GM12878 (cell line): ENCODE data around the gene ANKRD13B. TPM values are rescaled to one million over a fixed set of nuclear protein-coding genes. Genes with fewer than 3 reads are reported as not detected.

Experiments
- ATAC-seq: fragments of 200-7000 bp; cut with Tn5 transposase; 3 replicates; pipeline ENCODE4 v1.9.1; 2020; ENCODE audit warnings: mild to moderate bottlenecking, moderate library complexity
- BruUV-seq: library from RNA; stranded (reverse); fragments of 400-500 nt; replicated peaks from 2 replicates; lab custom pipeline; 2021; lab: Mats Ljungman, UMichigan
- CTCF ChIA-PET: fragments of 300-600 bp; sonication (Branson Sonifier 250); formaldehyde crosslinking; extraction: SDS; loops from one replicate; lab custom pipeline; 2021; ENCODE audit warnings: inconsistent platforms; lab: Yijun Ruan, JAX
- POLR2A ChIA-PET: fragments of 350-600 bp; formaldehyde crosslinking; extraction: SDS; loops from one replicate; lab custom pipeline; 2021; ENCODE audit warnings: inconsistent platforms; lab: Charles Lee
- RAD21 ChIA-PET: fragments of 300-600 bp; sonication (Branson Sonifier 250); formaldehyde crosslinking; loops from one replicate; lab custom pipeline; 2023; ENCODE audit warnings: antibody characterized with exemption; ENCODE audit not compliant: unreplicated experiment; lab: Charles Lee
- SMC1A ChIA-PET: fragments of 300-600 bp; sonication (Branson Sonifier 250); formaldehyde crosslinking; loops from one replicate; lab custom pipeline; 2023; ENCODE audit not compliant: unreplicated experiment, uncharacterized antibody; lab: Charles Lee
- DNase-seq: peaks from one replicate; pipeline ENCODE4 v3.0.0-alpha.2; 2011; ENCODE audit warnings: low read depth, low spot score
- FAIRE-seq: peaks from 3 replicates; lab custom pipeline; 2011; peaks lifted over from hg19 to GRCh38; lab: Jason Lieb, UNC
- H2AFZ ChIP-seq: 2 replicates; pipeline ENCODE4 v1.6.0; 2011; ENCODE audit warnings: low read depth, low read length, control low read depth; ENCODE audit not compliant: control insufficient read depth
- H3K27ac ChIP-seq: 2 replicates; pipeline ENCODE4 v1.5.1; 2011; ENCODE audit warnings: control low read depth; ENCODE audit not compliant: control insufficient read depth, insufficient read depth
- H3K27me3 ChIP-seq, 2 experiments: replicated peaks in 1 of 2; 2 replicates each; pipeline versions ENCODE4 v1.6.0 to v1.6.1; 2011; ENCODE audit warnings: low read length in 1 of 2; ENCODE audit not compliant: control insufficient read depth in 2 of 2, insufficient read depth in 2 of 2
- H3K36me3 ChIP-seq, 2 experiments: 2 replicates each; pipeline ENCODE4 v1.5.1; 2011; ENCODE audit warnings: low read length in 1 of 2; ENCODE audit not compliant: control insufficient read depth in 2 of 2, insufficient read depth in 2 of 2
- H3K4me1 ChIP-seq: 2 replicates; pipeline ENCODE4 v1.6.1; 2011; ENCODE audit warnings: mild to moderate bottlenecking, low read length, moderate library complexity, mixed read lengths; ENCODE audit not compliant: control insufficient read depth, insufficient read depth
- H3K4me2 ChIP-seq: 2 replicates; pipeline ENCODE4 v1.6.0; 2011; ENCODE audit warnings: control low read depth; ENCODE audit not compliant: control insufficient read depth, insufficient read depth
- H3K4me3 ChIP-seq: fragments of 200-600 bp; sonication (generic); 2 replicates; pipeline ENCODE4 v1.5.1; 2016
- H3K79me2 ChIP-seq: 2 replicates; pipeline ENCODE4 v1.6.0; 2011; ENCODE audit warnings: low read length; ENCODE audit not compliant: control insufficient read depth, insufficient read depth
- H3K9ac ChIP-seq: 2 replicates; pipeline ENCODE4 v1.8.0; 2011; ENCODE audit warnings: low read length, control low read depth, mixed read lengths; ENCODE audit not compliant: control insufficient read depth, insufficient read depth
- H3K9me3 ChIP-seq: replicated peaks from 3 replicates; pipeline ENCODE4 v1.5.1; 2011; ENCODE audit warnings: mild to moderate bottlenecking, low read length; ENCODE audit not compliant: control insufficient read depth, insufficient read depth
- H4K20me1 ChIP-seq: 2 replicates; pipeline ENCODE4 v1.6.0; 2011; ENCODE audit not compliant: control insufficient read depth, insufficient read depth
- ATF7 ChIP-seq: fragments of 450-650 bp; IDR thresholded peaks from 2 replicates; pipeline ENCODE4 v1.6.1; 2016; ENCODE audit warnings: low read depth, mild to moderate bottlenecking
- CBX3 ChIP-seq: fragments of 200-600 bp; sonication (generic); IDR thresholded peaks from 2 replicates; pipeline ENCODE4 v1.6.1; 2016; ENCODE audit warnings: low read depth, borderline replicate concordance
- CTCF ChIP-seq, 3 experiments: IDR thresholded peaks in 2 of 3; conservative IDR thresholded peaks in 1 of 3; 2 replicates each; pipeline ENCODE4 v1.5.1; 2011; ENCODE audit warnings: low read depth in 3 of 3, low read length in 3 of 3, mild to moderate bottlenecking in 3 of 3, control low read depth in 2 of 3, moderate library complexity in 2 of 3, inconsistent platforms in 1 of 3, mixed read lengths in 1 of 3; ENCODE audit not compliant: control insufficient read depth in 2 of 3, insufficient read depth in 1 of 3; ENCODE audit errors: extremely low read depth in 1 of 3
- FOXK2 ChIP-seq: fragments of 450-650 bp; IDR thresholded peaks from 2 replicates; pipeline ENCODE4 v1.6.1; 2017; ENCODE audit warnings: mild to moderate bottlenecking, moderate library complexity
- GABPA ChIP-seq: IDR thresholded peaks from 2 replicates; pipeline ENCODE4 v1.6.1; 2014; ENCODE audit warnings: antibody characterized with exemption, low read depth, mild to moderate bottlenecking, inconsistent platforms
- IKZF2 ChIP-seq, 2 experiments: fragments of 450-650 bp; IDR thresholded peaks; 2 replicates each; pipeline ENCODE4 v1.6.1; 2017; ENCODE audit warnings: mild to moderate bottlenecking in 2 of 2, moderate library complexity in 2 of 2
- KAT2A ChIP-seq: conservative IDR thresholded peaks from 2 replicates; pipeline ENCODE4 v1.6.1; 2011; ENCODE audit warnings: low read depth, low read length; ENCODE audit not compliant: control insufficient read depth
- MTA2 ChIP-seq: fragments of 450-650 bp; IDR thresholded peaks from 2 replicates; pipeline ENCODE4 v1.6.1; 2016; ENCODE audit warnings: low read depth, mild to moderate bottlenecking, moderate library complexity
- MXI1 ChIP-seq: fragments of 150-350 bp; IDR thresholded peaks from 2 replicates; pipeline ENCODE4 v1.6.1; 2011; ENCODE audit warnings: low read depth, mild to moderate bottlenecking, inconsistent platforms, low read length, improper control_type of control experiment
- MYC ChIP-seq: IDR thresholded peaks from 2 replicates; pipeline ENCODE4 v1.6.1; 2011; ENCODE audit warnings: mild to moderate bottlenecking, low read length, moderate library complexity, inconsistent platforms; ENCODE audit not compliant: insufficient read depth, insufficient replicate concordance, insufficient read length, severe bottlenecking
- SMAD1 ChIP-seq: fragments of 450-650 bp; IDR thresholded peaks from 2 replicates; pipeline ENCODE4 v1.6.1; 2018; ENCODE audit warnings: mild to moderate bottlenecking, low read depth; ENCODE audit not compliant: partially characterized antibody
- SMAD5 ChIP-seq: IDR thresholded peaks from 2 replicates; pipeline ENCODE4 v1.6.1; 2016; ENCODE audit warnings: antibody characterized with exemption, low read depth
- SREBF2 ChIP-seq: IDR thresholded peaks from 2 replicates; pipeline ENCODE4 v1.6.1; 2012; ENCODE audit warnings: mild to moderate bottlenecking, low read length
- TCF7 ChIP-seq: IDR thresholded peaks from 2 replicates; pipeline ENCODE4 v1.6.1; 2014; ENCODE audit warnings: antibody characterized with exemption, borderline replicate concordance
- USF2 ChIP-seq: IDR thresholded peaks from 2 replicates; pipeline ENCODE4 v1.6.1; 2011; ENCODE audit warnings: low read depth, low read length, improper control_type of control experiment, borderline replicate concordance
- YY1 ChIP-seq: IDR thresholded peaks from 2 replicates; pipeline ENCODE4 v1.6.1; 2011; ENCODE audit warnings: low read depth, mild to moderate bottlenecking, low read length
- ZNF217 ChIP-seq: fragments of 450-650 bp; IDR thresholded peaks from 2 replicates; pipeline ENCODE4 v1.6.1; 2017; ENCODE audit warnings: antibody characterized with exemption, mild to moderate bottlenecking
- ZNF24 ChIP-seq: fragments of 450-650 bp; IDR thresholded peaks from 2 replicates; pipeline ENCODE4 v1.6.1; 2017; ENCODE audit warnings: antibody characterized with exemption, mild to moderate bottlenecking
- WGBS: methylation state at CpG from one replicate; pipeline ENCODE4 v1.1.6; 2016; ENCODE audit warnings: low lambda C conversion rate; ENCODE audit not compliant: insufficient replicate concordance, insufficient coverage; ENCODE audit errors: missing lambda C conversion rate; 5-methylcytosine and 5-hydroxymethylcytosine counted together
- in situ Hi-C: fragments of 300-500 bp; cut with MboI; formaldehyde crosslinking; loops from 9 replicates; pipeline ENCODE4 v1.14.3; 2018; ENCODE audit warnings: mixed read lengths
- intact Hi-C: fragments of 100-400 bp; cut with micrococcal nuclease; formaldehyde crosslinking; loops from one replicate; pipeline ENCODE4 v1.14.2; 2022; ENCODE audit not compliant: unreplicated experiment
- polyA plus RNA-seq, 11 experiments: library from polyadenylated mRNA; depleted of rRNA in 4 of 11; unstranded in 6 of 11; stranded (reverse) in 5 of 11; fragments of >200 nt; fragmentation: Nextera tagmentation in 4 of 11; fragmentation: Illumina TruSeq in 1 of 11; extraction: Ambion mirVana in 4 of 11; extraction: Trizol in 1 of 11; gene quantifications; 1 replicate in 1 of 11; 2 replicates in 10 of 11; pipeline versions ENCODE4 v1.2.1 to v1.2.3, GENCODE V29; 2011 to 2016; ENCODE audit warnings: inconsistent platforms in 2 of 11, missing spikeins in 2 of 11, low read depth in 1 of 11
- total RNA-seq, 4 experiments: library from RNA; depleted of rRNA in 3 of 4; stranded (reverse); fragments of >200 nt in 3 of 4; fragmentation: Illumina TruSeq in 1 of 4; extraction: Trizol in 1 of 4; gene quantifications; 2 replicates each; pipeline versions ENCODE4 v1.2.1 to v1.2.3, GENCODE V29; 2013 to 2021
- TF ChIP-seq, protein P1 (sequence below): IDR thresholded peaks from 2 replicates; pipeline ENCODE4 v1.6.1; 2011; ENCODE audit warnings: low read depth, mild to moderate bottlenecking, low read length, moderate library complexity, borderline replicate concordance; ENCODE audit errors: extremely low read depth

ANKRD13B gene
- total and polyA plus RNA-seq, 10 of the 15 experiments (the other 5 are each of a cell fraction or from before 2014, with no cell fraction given), result 0.18 to 15.0 (median 2.8) TPM

DNA sequence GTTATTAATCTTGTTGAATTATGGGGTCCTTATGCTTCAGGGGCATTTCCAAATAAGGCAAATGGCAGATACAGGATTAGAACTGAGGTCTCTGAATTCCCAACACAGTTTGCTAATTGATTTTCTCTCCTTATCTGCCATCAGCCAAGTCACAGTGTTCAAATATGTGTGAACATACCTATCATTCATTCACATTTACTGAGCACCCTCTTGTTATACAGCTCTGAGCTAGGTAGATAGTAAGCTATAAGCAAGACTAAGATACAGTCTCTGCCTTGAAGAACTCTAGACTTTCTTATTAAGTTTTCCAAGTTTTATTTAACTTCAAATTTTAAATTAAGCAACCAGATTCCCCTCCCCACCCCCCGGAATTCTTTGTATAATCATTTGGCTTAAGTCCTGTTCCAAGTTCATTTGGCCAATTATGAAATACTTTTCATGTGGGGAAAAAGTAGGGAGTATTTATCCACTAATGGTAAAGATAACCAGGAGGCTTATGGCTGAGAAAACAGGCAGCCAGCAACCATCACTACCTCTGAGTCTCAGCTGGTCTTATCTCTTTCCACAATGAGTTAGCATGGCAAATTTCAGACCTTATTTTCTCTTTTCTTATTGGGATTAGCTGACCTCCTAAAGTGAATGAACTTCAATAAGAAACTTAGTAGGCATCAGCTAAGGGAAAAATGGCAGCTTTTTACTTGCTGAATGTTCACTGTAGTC, 61.2 kb downstream of the ANKRD13B start:
- DNase-seq (no peak), ATAC-seq (no peak), FAIRE-seq (no peak)
- ChIA-PET RAD21 (interaction anchor here (0.5 to 2.3 kb wide), 7 partner anchors 15 to 1148 kb away, joined by 3 to 7 read pairs (median 3); no protein-coding TSS in a partner anchor), SMC1A (interaction anchor here (0.8 to 3.1 kb wide), 11 partner anchors 9 to 125 kb away, joined by 3 to 12 read pairs (median 5); no protein-coding TSS in a partner anchor), POLR2A (interaction anchor here (0.6 to 1.4 kb wide), 3 partner anchors 51 to 124 kb away, joined by 3 to 4 read pairs (median 3); no protein-coding TSS in a partner anchor), CTCF (interaction anchor here (0.7 to 2.8 kb wide), 9 partner anchors 11 to 351 kb away, joined by 3 to 17 read pairs (median 5); no protein-coding TSS in a partner anchor)
- no peak overlapping the region for H3K27ac ChIP-seq
- no peak overlapping the region for H3K9ac ChIP-seq
- no peaks in the 10 kb centered on the region for H4K20me1 ChIP-seq
- no TSS peak for BruUV-seq
- H3K4me2 ChIP-seq, result no peak overlapping the region
- peaks cover 1 to 7% of the 10 kb centered on the region in 2 experiments; a peak in 3 of 4 replicates for H3K36me3 ChIP-seq
- no peaks in the 10 kb centered on the region for H3K79me2 ChIP-seq
- TF ChIP-seq, protein P1, sequence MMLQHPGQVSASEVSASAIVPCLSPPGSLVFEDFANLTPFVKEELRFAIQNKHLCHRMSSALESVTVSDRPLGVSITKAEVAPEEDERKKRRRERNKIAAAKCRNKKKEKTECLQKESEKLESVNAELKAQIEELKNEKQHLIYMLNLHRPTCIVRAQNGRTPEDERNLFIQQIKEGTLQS, result no peak
- TF ChIP-seq FOXK2 (no peak), KAT2A (no peak), IKZF2 (IDR thresholded peaks at IDR 0.05) (no peak), SREBF2 (no peak), SMAD1 (no peak), MTA2 (no peak), USF2 (no peak), SMAD5 (no peak), MXI1 (no peak), GABPA (no peak), CBX3 (no peak), ZNF217 (no peak), YY1 (no peak), MYC (no peak), CTCF (IDR thresholded peaks at IDR 0.05 in 2 of 3, conservative IDR thresholded peaks at IDR 0.05 in 1 of 3; ENCODE audit: control insufficient read depth in 2 of 3, extremely low read depth in 1 of 3, insufficient read depth in 1 of 3, low read depth in 3 of 3, low read length in 3 of 3) (no peak), ATF7 (no peak), ZNF24 (no peak), TCF7 (no peak)
- H3K27me3 ChIP-seq, result no peaks in the 10 kb centered on the region
- H3K9me3 ChIP-seq, result no peaks in the 10 kb centered on the region
- no peak overlapping the region for H3K4me3 ChIP-seq
- in situ Hi-C loops, result no loop called here
- H3K4me1 ChIP-seq, result no peaks in the 10 kb centered on the region
- intact Hi-C loops, result no loop called here
- 95% methylated on average over 1 of the region's 1 CpG for WGBS
- no peak overlapping the region for H2AFZ ChIP-seq
